K562 (cell line): ENCODE data around the gene DHDH. TPM values are rescaled to one million over a fixed set of nuclear protein-coding genes. Genes with fewer than 3 reads are reported as not detected.

ENCODE experiments used
- ADNP ChIP-seq: fragments of 200-800 bp; sonication (Bioruptor generic); IDR thresholded peaks from 2 replicates; pipeline ENCODE4 v1.6.1; 2016; ENCODE audit warnings: missing genetic modification characterization, missing compliant biosample characterization
- ARID1B ChIP-seq: fragments of 450-650 bp; IDR thresholded peaks from 2 replicates; pipeline ENCODE4 v1.6.1; 2016; ENCODE audit warnings: antibody characterized with exemption, mild to moderate bottlenecking, inconsistent platforms
- BACH1 ChIP-seq: fragments of 200-800 bp; sonication (Bioruptor generic); IDR thresholded peaks from 2 replicates; pipeline ENCODE4 v1.6.1; 2016; ENCODE audit warnings: missing genetic modification characterization, missing compliant biosample characterization
- BRCA1 ChIP-seq, 2 experiments: fragments of 450-650 bp in 1 of 2; sonication (generic) in 1 of 2; formaldehyde crosslinking in 1 of 2; IDR thresholded peaks; 2 replicates each; pipeline versions ENCODE4 v1.5.0 to v1.6.1; 2017 to 2020; ENCODE audit warnings: mild to moderate bottlenecking in 1 of 2, missing genetic modification reagents in 1 of 2
- CBX8 ChIP-seq: fragments of 200-600 bp; sonication (generic); IDR thresholded peaks from 2 replicates; pipeline ENCODE4 v1.6.1; 2012; ENCODE audit warnings: borderline replicate concordance, mixed run types, low read depth, mild to moderate bottlenecking, moderate library complexity, mixed read lengths, low read length, control low read depth, inconsistent platforms; ENCODE audit not compliant: poor library complexity, severe bottlenecking; ENCODE audit errors: extremely low read depth
- JUND ChIP-seq, 2 experiments: IDR thresholded peaks; 2 replicates in 1 of 2; 3 replicates in 1 of 2; pipeline ENCODE4 v1.6.1; 2011; ENCODE audit warnings: borderline replicate concordance in 2 of 2, low read depth in 2 of 2, low read length in 2 of 2, improper control_type of control experiment in 1 of 2, missing biosample characterization in 1 of 2, missing genetic modification characterization in 1 of 2, missing genetic modification reagents in 1 of 2
- NR2C1 ChIP-seq, 2 experiments: fragments of 450-650 bp; IDR thresholded peaks; 2 replicates each; pipeline ENCODE4 v1.6.1; 2017; ENCODE audit warnings: mild to moderate bottlenecking in 2 of 2, antibody characterized with exemption in 1 of 2, inconsistent platforms in 1 of 2, missing compliant biosample characterization in 1 of 2, missing genetic modification characterization in 1 of 2
- PHB ChIP-seq: fragments of 250-450 bp; sonication (Bioruptor Pico); IDR thresholded peaks from 2 replicates; pipeline ENCODE4 v1.5.0; 2021
- POLR2AphosphoS2 ChIP-seq: IDR thresholded peaks from 2 replicates; pipeline ENCODE4 v1.6.1; 2012; ENCODE audit warnings: low read length, improper control_type of control experiment
- POLR3G ChIP-seq: IDR thresholded peaks from 2 replicates; pipeline ENCODE4 v1.6.1; 2011; ENCODE audit not compliant: insufficient read length, insufficient replicate concordance; ENCODE audit errors: extremely low read depth
- RBM22 ChIP-seq: fragments of 200-400 bp; formaldehyde crosslinking; IDR thresholded peaks from 2 replicates; pipeline ENCODE4 v1.6.1; 2018; ENCODE audit warnings: low read length, low read depth; ENCODE audit not compliant: poor library complexity, severe bottlenecking
- RCOR1 ChIP-seq, 2 experiments: IDR thresholded peaks; 2 replicates each; pipeline ENCODE4 v1.6.1; 2012; ENCODE audit warnings: low read depth in 2 of 2, low read length in 2 of 2, borderline replicate concordance in 1 of 2, improper control_type of control experiment in 1 of 2
- SAFB ChIP-seq: fragments of 200-400 bp; formaldehyde crosslinking; IDR thresholded peaks from 2 replicates; pipeline ENCODE4 v1.6.1; 2017; ENCODE audit warnings: low read depth, low read length, borderline replicate concordance
- SRSF7 ChIP-seq: fragments of 200-400 bp; formaldehyde crosslinking; optimal IDR thresholded peaks from 2 replicates; pipeline ENCODE3; 2017; ENCODE audit warnings: mild to moderate bottlenecking, low read depth, low read length
- SUPT5H ChIP-seq: fragments of 450-650 bp; IDR thresholded peaks from 2 replicates; pipeline ENCODE4 v1.6.1; 2016
- ZNF717 ChIP-seq: fragments of 250-450 bp; sonication (Bioruptor Pico); IDR thresholded peaks from 2 replicates; pipeline ENCODE4 v1.5.0; 2021
- ZNF780A ChIP-seq: fragments of 250-450 bp; sonication (Bioruptor Pico); IDR thresholded peaks from 2 replicates; pipeline ENCODE4 v1.5.0; 2021; ENCODE audit warnings: mild to moderate bottlenecking
- polyA plus RNA-seq, 8 experiments: library from polyadenylated mRNA; depleted of rRNA in 4 of 8; stranded (reverse) in 5 of 8; unstranded in 3 of 8; fragments of >200 nt; fragmentation: Nextera tagmentation in 2 of 8; fragmentation: Illumina TruSeq in 1 of 8; extraction: Ambion mirVana in 2 of 8; extraction: Trizol in 1 of 8; gene quantifications; 2 replicates each; pipeline versions ENCODE4 v1.2.1 to v1.2.3, GENCODE V29; 2011 to 2014; ENCODE audit warnings: inconsistent platforms in 1 of 8, missing spikeins in 1 of 8
- total RNA-seq, 7 experiments: library from RNA; depleted of rRNA in 6 of 7; stranded (reverse); fragments of >200 nt in 6 of 7; fragmentation: Illumina TruSeq in 2 of 7; extraction: Trizol in 2 of 7; gene quantifications; 2 replicates each; pipeline versions ENCODE4 v1.2.1 to v1.2.3, GENCODE V29; 2011 to 2021; ENCODE audit warnings: low replicate concordance in 1 of 7
- TF ChIP-seq, protein P1 (sequence below): fragments of 450-650 bp; IDR thresholded peaks from 2 replicates; pipeline ENCODE4 v1.7.1; 2018; ENCODE audit warnings: mild to moderate bottlenecking, low read depth; ENCODE audit not compliant: partially characterized antibody
- TF ChIP-seq, protein P2 (sequence below): sonication (generic); formaldehyde crosslinking; IDR thresholded peaks from 2 replicates; pipeline ENCODE4 v1.8.0; 2022; ENCODE audit warnings: mild to moderate bottlenecking, missing genetic modification reagents, borderline replicate concordance
- TF ChIP-seq, protein P3 (sequence below): IDR thresholded peaks from 2 replicates; pipeline ENCODE4 v1.6.1; 2014; ENCODE audit warnings: antibody characterized with exemption

The DHDH gene
- total and polyA plus RNA-seq, 9 of the 15 experiments (the other 6 are each of a cell fraction or from before 2014, with no cell fraction given): 0.37 to 1.9 (median 0.87) TPM

DNA sequence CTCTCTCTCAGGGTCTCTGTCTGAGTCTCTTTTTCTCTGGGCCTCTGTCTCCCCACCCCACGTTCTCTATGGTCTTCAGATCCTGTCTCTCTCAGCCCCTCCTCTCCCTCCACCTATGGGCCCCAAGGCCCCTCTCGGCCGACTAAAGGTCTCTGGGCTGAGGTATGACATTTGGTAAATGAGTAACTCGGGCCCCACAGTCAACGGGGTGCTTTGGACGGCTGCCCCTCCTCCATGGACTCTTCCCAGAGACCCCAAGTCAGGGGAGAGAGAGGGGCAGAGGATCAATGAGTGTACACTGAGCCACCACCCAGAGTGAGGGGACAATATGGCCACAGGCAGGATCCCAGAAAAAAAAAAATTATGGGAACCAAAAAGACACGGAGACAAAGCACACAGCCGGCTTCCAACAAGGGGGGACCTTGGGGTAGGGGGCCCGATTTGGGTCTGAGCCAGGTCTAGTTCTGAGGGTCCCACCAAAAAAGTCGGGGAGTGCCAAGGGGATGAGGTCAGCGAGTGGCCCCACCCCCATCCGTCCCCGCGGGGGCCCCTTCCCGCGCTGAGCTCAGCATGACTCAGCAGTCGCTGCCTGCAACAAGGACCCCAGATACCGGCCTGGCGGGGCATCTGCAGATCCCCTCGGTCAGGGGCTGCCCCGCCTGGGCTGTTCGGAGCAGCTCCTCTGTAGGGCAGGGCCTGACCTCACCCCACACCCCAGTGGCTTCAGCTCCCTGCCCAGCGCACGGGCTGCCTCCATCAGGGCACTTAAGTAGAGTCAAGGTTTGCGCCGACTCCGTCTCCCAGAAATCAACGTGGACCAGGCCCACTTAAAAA lies 30.1 kb downstream of the DHDH start (continued):
- TF ChIP-seq, protein P1, sequence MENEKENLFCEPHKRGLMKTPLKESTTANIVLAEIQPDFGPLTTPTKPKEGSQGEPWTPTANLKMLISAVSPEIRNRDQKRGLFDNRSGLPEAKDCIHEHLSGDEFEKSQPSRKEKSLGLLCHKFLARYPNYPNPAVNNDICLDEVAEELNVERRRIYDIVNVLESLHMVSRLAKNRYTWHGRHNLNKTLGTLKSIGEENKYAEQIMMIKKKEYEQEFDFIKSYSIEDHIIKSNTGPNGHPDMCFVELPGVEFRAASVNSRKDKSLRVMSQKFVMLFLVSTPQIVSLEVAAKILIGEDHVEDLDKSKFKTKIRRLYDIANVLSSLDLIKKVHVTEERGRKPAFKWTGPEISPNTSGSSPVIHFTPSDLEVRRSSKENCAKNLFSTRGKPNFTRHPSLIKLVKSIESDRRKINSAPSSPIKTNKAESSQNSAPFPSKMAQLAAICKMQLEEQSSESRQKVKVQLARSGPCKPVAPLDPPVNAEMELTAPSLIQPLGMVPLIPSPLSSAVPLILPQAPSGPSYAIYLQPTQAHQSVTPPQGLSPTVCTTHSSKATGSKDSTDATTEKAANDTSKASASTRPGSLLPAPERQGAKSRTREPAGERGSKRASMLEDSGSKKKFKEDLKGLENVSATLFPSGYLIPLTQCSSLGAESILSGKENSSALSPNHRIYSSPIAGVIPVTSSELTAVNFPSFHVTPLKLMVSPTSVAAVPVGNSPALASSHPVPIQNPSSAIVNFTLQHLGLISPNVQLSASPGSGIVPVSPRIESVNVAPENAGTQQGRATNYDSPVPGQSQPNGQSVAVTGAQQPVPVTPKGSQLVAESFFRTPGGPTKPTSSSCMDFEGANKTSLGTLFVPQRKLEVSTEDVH: peak; percentile 88
- TF ChIP-seq CBX8 (no peak), BACH1 (tag) (peak; percentile 100), ARID1B (peak; percentile 89), JUND (IDR thresholded peaks at IDR 0.05; ENCODE audit: borderline replicate concordance, low read depth, low read length) (peak; percentile 99), JUND (tag; IDR thresholded peaks at IDR 0.05; ENCODE audit: borderline replicate concordance, low read depth, low read length) (peak; percentile 97; the same call in 2 of the 3 replicates), PHB (CRISPR knock-in tag) (peak; percentile 84; the same call in 1 of the 2 replicates), ZNF717 (CRISPR knock-in tag) (no peak), BRCA1 (IDR thresholded peaks at IDR 0.05) (no peak), BRCA1 (CRISPR knock-in tag; IDR thresholded peaks at IDR 0.05) (no peak), POLR3G (no peak), SRSF7 (no peak), SUPT5H (peak; percentile 88), NR2C1 (IDR thresholded peaks at IDR 0.05) (no peak), NR2C1 (tag; IDR thresholded peaks at IDR 0.05) (peak; percentile 57), ADNP (tag) (no peak), RBM22 (peak; percentile 83), RCOR1 (IDR thresholded peaks at IDR 0.05; ENCODE audit: borderline replicate concordance in 1 of 2, low read depth in 2 of 2, low read length in 2 of 2) (no peak; a peak in 1 of 4 replicates), ZNF780A (no peak), POLR2AphosphoS2 (peak; percentile 44; the same call in 1 of the 2 replicates), SAFB (no peak)
- TF ChIP-seq, protein P2, sequence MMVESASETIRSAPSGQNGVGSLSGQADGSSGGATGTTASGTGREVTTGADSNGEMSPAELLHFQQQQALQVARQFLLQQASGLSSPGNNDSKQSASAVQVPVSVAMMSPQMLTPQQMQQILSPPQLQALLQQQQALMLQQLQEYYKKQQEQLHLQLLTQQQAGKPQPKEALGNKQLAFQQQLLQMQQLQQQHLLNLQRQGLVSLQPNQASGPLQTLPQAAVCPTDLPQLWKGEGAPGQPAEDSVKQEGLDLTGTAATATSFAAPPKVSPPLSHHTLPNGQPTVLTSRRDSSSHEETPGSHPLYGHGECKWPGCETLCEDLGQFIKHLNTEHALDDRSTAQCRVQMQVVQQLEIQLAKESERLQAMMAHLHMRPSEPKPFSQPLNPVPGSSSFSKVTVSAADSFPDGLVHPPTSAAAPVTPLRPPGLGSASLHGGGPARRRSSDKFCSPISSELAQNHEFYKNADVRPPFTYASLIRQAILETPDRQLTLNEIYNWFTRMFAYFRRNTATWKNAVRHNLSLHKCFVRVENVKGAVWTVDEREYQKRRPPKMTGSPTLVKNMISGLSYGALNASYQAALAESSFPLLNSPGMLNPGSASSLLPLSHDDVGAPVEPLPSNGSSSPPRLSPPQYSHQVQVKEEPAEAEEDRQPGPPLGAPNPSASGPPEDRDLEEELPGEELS (CRISPR knock-in tag): no peak
- TF ChIP-seq, protein P3, sequence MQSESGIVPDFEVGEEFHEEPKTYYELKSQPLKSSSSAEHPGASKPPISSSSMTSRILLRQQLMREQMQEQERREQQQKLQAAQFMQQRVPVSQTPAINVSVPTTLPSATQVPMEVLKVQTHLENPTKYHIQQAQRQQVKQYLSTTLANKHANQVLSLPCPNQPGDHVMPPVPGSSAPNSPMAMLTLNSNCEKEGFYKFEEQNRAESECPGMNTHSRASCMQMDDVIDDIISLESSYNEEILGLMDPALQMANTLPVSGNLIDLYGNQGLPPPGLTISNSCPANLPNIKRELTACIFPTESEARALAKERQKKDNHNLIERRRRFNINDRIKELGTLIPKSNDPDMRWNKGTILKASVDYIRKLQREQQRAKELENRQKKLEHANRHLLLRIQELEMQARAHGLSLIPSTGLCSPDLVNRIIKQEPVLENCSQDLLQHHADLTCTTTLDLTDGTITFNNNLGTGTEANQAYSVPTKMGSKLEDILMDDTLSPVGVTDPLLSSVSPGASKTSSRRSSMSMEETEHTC: no peak
